ENCODE measurements around the gene IL18R1. TPM values are rescaled to one million over a fixed set of nuclear protein-coding genes. Genes with fewer than 3 reads are reported as not detected.

The IL18R1 gene
- total RNA-seq, 2 donors from 2014 or later: 1.9 to 5.0 TPM

DNA sequence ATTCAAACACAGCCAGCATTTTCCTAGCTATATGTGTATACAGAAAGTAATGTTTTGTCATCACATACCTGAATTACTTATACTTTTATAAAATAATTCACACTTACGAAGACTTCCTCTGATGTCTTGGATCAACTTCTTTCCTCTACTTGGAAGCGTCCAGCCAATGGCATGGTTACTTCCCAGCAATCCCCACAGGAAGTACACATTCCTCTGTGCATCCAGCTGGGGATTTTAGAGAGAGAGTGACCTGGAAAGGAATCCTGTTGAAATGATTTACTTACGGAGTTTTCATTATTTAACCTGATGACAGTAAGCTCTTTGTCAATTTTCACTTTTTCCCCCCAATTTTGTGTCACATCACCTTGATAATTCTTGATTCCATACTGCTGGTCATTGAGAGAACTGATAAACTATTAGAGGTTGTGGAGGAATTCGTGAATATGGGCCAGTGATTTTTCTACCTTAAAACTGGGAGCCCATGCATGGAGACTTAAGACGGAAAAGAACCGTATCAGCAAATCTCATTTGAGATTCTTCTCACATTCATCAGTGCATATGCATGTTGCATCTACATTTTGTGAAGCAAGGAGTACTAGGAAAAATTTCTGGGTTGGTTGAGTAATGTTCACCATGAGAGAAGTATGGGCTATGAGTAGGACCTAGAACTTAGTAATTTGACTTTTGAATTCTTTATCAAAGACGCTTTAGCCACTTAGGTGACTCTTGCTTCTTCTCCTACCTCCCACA, 9.0 kb upstream of the IL18R1 start:
- Histone ChIP-seq H3K27ac (no peak overlapping the region), H3K4me1 (no peaks in the 10 kb centered on the region), H3K36me3 (no peaks in the 10 kb centered on the region), H3K27me3 (no peaks in the 10 kb centered on the region), H3K9me3 (no peaks in the 10 kb centered on the region), H3K4me3 (no peak overlapping the region)
- TF ChIP-seq, protein P1, sequence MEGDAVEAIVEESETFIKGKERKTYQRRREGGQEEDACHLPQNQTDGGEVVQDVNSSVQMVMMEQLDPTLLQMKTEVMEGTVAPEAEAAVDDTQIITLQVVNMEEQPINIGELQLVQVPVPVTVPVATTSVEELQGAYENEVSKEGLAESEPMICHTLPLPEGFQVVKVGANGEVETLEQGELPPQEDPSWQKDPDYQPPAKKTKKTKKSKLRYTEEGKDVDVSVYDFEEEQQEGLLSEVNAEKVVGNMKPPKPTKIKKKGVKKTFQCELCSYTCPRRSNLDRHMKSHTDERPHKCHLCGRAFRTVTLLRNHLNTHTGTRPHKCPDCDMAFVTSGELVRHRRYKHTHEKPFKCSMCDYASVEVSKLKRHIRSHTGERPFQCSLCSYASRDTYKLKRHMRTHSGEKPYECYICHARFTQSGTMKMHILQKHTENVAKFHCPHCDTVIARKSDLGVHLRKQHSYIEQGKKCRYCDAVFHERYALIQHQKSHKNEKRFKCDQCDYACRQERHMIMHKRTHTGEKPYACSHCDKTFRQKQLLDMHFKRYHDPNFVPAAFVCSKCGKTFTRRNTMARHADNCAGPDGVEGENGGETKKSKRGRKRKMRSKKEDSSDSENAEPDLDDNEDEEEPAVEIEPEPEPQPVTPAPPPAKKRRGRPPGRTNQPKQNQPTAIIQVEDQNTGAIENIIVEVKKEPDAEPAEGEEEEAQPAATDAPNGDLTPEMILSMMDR (IDR thresholded peaks at IDR 0.05): no peak
- no peak for DNase-seq (ENCODE audit: low spot score)

DNA sequence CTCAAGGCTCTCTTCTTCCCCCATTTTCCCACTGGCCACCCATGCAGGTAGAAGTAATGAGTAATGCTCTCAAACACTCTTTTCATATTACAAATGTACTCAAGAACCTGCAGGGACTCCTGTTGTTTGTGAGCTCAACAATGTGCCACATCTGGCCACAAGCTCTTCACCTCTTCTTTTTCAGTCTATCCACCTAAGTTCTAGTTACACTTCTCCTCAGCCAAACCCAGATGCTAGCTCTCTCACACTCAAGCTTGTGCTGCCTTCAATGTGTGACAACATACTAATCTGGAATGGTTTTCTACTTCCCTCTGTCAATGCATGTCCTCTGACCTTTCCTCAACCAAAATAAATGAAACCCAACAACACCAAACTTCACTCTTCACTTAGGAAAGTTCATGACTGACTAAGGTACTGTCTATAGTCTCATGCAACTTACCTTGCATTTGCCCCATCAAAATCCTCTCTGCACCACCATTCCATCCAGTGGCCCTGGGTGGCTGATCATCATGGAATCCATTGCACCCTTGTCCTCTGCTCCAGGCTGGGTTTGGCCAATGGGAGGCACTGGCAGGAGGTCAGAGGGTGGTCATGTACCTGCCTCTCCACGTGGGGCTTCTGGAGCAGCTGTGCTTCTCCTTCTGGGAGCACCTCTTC, 5.3 kb upstream of the IL18R1 start:
- Histone ChIP-seq H3K27me3 (no peaks in the 10 kb centered on the region), H3K4me3 (no peak overlapping the region), H3K36me3 (no peaks in the 10 kb centered on the region), H3K9me3 (no peaks in the 10 kb centered on the region), H3K4me1 (peaks cover 0 to 2% of the 10 kb centered on the region in 2 donors), H3K27ac (no peak overlapping the region)
- DNase-seq (ENCODE audit: low spot score): no peak
- TF ChIP-seq, protein P1 (IDR thresholded peaks at IDR 0.05): no peak

DNA sequence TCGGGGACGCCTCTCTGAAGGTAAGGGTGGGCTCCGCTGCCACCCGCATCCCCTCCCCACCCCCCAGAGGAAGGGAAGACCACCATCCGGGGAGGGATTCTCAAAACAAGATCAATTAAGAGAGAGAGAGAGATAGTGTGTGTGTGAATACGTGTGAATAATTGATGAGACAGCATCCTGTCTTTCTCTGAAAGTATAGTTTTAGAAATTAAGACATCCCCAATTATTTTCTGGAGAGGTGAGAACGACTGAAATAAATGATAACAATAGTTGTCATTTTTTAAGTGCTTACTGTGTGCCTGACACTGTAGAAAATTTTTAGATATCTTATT, 751 bp downstream of the IL18R1 start:
- H3K4me3 ChIP-seq: peak overlapping the region; percentile 52 to 75
- no peak for DNase-seq (ENCODE audit: low spot score)
- no peaks in the 10 kb centered on the region for H3K9me3 ChIP-seq
- no peaks in the 10 kb centered on the region for H3K36me3 ChIP-seq
- no peaks in the 10 kb centered on the region for H3K27me3 ChIP-seq
- TF ChIP-seq, protein P1 (IDR thresholded peaks at IDR 0.05): no peak
- H3K27ac ChIP-seq: peak overlapping the region; percentile 42 to 80
- peaks cover 0 to 5% of the 10 kb centered on the region in 2 donors for H3K4me1 ChIP-seq

DNA sequence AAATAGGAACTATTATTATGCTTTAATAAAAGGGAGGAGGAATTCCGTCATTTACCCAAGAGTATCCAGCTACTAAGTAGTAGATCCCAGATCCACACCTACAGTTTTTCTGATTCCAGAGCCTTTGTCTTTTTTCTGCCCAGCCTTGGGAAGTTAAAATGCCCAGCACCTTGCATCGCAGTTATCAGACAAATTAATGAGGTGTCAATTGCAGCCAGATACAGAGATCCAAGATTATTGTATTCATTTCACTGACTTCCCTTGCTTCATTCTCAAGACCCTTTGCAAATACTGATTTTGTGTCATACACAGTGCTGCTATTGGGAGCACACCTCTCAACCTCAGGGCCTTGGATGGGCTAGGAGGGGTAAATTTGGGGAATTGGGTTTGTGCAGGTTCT, 1.1 kb downstream of the IL18R1 start:
- Histone ChIP-seq H3K4me3 (peak overlapping the region in 1 of 2 donors; percentile 75), H3K9me3 (no peaks in the 10 kb centered on the region), H3K4me1 (peaks cover 0 to 5% of the 10 kb centered on the region in 2 donors), H3K36me3 (no peaks in the 10 kb centered on the region), H3K27ac (no peak overlapping the region), H3K27me3 (no peaks in the 10 kb centered on the region)
- DNase-seq (ENCODE audit: low spot score): no peak
- TF ChIP-seq, protein P1 (IDR thresholded peaks at IDR 0.05): no peak

DNA sequence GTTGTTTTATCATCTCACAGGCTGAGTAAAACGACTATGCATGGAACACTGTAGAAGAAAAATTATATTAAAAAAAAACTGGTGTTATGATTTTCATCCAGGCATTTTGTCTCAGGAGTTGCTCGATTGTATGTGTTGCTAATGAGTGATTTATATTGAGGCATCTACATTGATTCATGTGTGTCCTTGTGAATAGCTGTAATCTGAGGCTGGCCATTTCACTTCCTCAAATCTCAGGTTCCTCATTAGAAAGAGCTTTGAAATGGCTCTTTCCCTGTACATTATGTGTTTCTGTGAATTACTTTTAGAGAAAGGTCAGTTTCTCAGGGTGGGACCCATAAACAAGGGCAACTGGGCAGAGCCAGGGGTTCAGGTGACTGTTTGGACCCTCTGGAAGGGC, 2.3 kb downstream of the IL18R1 start:
- no peaks in the 10 kb centered on the region for H3K27me3 ChIP-seq
- H3K4me3 ChIP-seq: no peak overlapping the region
- DNase-seq (ENCODE audit: low spot score): no peak
- no peaks in the 10 kb centered on the region for H3K9me3 ChIP-seq
- TF ChIP-seq, protein P1 (IDR thresholded peaks at IDR 0.05): no peak
- H3K36me3 ChIP-seq: no peaks in the 10 kb centered on the region
- no peak overlapping the region for H3K27ac ChIP-seq
- H3K4me1 ChIP-seq: peaks cover 0 to 5% of the 10 kb centered on the region in 2 donors
